GM04503 (cell line): Measurements from ENCODE around the gene ZFR.
"Not testable (repeated sequence)": the region's sequence is repeated elsewhere in the genome, so short reads cannot be mapped to it uniquely, and the experiment has no call there.

Source experiments
- DNase-seq: peaks from one replicate; pipeline ENCODE4 v3.0.0-alpha.2; 2012; ENCODE audit warnings: low read depth

The ZFR gene

DNA sequence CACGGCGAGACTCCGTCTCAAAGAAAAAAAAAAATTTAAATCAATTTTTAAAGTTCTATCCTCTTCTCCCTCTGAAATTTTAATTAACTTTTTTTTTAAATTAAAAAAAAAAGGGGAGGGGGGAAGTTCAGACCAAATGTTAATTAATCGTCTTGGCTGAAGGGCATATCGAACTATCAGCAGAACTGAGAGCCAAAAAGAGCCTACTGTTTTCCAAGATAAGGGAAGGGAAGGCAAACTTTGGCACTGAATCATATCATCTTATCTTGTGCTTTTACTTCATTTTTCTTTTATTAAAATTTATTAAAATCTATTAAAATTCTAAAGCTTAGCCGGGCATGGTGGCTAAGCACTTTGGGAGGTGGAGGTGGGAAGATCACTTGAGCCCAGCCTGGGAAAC lies 85.9 kb downstream of the ZFR start:
- no peak for DNase-seq

DNA sequence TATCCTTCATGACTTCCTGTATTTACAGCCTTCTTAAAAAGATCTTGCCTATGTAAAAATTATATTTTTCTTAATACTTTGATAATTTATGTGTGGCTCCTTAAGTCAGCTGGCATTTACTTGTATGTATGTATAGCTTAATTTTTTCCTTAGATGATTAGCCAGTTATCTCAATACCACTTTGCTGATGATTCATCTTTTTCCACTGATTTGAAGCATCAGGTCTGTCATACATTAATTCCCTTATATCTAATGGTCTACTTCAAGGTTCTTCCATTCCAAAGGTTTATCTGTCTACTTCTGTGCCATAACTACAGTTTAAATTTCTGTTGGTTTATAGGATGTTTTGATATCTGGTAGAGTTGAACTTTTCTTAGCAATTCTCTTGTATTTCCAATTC lies 86.9 kb downstream of the ZFR start:
- no peak for DNase-seq

DNA sequence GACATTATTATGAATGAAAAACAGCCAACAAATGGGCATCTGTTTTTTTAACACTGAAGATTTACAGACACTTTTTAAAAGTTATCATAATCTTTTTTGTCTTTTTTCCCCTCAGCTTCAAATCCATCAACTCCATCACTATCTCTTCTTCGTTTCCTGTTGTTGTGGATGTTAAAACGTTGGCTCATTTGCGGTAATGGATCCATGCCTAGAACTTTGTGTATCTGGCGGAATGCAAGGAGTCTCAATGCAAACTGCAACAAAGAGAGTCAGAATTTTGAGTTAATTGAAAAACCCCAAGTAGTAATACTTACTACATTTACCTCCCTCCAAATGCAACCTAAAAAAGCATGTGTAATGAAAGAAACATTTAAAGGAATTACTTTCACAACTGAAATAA lies 88.9 kb downstream of the ZFR start:
- DNase-seq, result no peak

DNA sequence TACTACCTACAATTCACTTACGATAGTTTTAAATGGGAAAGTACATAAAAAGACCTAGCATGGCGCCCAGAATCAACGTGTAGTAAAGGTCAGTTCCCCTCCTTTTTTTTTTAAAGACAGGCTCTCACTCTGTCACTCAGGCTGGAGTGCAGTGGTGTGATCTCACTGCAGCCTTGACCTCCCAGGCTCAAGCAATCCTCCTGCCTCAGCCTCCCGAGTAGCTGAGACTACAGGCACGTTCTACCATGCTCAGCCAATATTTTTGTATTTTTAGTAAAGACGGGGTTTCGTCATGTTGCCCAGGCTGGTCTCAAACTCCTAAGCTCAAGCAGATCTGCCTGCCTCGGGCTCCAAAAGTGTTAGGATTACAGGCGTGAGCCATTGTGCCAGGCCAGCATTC lies 91.1 kb downstream of the ZFR start:
- DNase-seq, result no peak

DNA sequence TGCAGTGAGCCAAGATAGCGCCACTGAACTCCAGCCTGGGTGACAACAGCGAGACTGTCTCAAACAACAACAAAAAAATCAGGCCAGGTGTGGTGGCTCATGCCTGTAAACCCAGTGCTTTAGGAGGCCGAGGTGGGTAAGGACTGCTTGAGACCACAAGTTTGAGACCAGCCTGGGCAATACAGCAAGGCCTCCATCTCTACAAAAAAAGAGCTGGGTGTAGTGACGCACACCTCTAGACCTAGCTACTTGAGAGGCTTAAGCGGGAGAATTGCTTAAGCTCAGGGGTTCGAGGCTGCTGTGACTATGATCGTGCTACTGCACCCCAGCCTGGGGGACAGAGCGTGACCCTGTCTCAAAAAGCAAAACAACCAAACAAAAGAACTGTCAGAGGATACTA lies 91.9 kb downstream of the ZFR start:
- DNase-seq, result no peak

DNA sequence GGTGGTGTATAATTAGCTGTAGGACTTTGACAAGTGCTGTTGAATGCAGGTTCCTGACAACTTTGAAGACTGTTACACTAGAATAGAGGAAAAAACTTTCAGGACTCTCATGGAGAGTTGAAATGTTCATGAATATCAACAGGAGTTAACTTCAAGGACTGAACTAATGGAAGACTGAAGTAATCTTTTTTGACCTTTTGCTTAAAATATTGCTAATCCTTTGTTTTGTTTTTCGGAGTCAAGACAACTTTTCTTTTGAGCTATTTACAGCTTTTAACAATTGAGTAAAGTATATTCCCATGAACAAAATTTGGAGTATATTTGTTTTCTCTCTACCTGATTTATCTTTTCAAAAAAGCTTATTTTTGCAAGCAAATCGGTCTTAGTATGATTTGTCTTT lies 97.7 kb downstream of the ZFR start:
- no peak for DNase-seq

DNA sequence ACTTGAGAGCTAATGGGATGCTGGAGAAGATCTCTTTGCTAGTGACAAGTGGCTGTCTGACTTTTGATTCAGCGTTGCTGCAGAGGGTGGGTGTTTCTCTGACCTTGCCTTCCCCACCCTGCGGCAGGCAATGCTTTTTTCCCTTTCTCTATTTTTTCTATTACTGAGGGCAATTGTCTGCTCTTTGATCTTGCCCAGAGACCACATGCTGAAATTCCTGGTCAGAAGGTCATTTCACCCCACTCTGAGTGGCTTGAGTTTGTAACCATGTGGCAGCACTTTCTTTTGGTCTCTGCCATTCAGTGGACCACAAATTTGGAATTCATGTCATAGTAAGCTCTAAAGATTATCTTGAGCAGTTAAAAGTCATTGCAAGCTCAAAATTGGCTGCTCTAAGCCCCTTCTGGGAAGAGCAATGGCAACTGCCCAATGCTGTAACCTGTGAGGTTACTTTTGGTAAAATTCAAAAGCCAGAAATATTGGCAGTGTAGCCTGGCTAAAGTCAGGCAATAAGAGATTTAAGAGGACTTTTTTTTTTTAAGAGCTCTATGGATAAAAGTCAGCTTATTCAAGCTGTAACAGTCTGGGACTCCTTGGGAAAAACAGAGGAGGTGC lies 101.4 kb downstream of the ZFR start:
- no peak for DNase-seq

DNA sequence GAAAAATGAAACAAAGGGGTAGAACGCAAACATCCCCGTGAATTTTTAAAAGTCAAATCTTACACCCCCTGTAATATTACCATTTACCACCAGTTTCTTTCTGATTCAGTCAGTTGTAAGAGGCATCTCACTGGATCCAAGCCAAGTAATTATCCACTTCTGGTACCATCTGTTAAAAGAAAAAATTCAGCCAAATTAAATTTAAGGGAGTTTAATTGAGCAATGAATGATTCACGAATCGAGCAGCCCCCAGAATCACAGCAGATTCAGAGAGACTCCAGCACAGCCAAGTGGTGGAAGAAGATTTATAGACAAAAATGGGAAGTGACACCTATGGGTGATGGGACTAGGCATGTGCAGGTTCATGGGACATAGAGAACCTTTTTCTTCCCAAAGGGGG lies 101.9 kb downstream of the ZFR start:
- DNase-seq, result no peak

DNA sequence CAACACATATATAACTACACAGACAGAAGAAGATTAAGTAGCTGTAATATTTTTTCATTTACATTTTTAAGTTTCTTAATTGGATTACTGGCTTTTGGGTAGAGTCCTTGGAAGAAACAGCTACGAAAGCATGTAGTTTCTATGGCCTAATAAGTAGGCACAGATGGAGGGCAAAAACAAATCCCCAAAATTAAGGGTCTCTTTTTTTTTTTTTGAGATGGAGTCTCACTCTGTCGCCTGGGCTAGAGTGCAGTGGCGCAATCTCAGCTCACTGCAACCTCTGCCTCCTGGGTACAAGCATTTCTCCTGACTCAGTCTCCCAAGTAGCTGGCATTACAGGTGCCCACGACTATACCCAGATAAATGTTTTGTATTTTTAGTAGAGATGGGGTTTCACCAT lies 104.7 kb downstream of the ZFR start:
- no peak for DNase-seq

DNA sequence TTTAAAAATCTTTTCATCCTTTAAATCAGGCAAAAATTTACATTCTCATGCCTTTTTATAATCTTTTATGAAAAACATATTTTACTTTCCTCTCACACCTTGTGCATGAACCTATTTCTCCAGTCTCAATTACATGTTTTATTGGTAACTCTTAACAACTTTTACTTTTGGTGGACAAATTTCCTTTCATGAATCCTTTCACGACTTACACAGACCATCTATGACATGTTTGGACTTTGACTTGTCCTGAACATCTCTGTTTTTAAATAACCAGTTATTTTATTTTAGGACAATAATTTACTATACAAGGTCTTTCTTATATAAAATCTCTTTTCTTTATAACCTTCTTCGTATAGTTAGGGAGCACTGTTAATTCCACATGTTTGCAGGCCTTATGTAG lies 105.3 kb downstream of the ZFR start:
- no peak for DNase-seq

DNA sequence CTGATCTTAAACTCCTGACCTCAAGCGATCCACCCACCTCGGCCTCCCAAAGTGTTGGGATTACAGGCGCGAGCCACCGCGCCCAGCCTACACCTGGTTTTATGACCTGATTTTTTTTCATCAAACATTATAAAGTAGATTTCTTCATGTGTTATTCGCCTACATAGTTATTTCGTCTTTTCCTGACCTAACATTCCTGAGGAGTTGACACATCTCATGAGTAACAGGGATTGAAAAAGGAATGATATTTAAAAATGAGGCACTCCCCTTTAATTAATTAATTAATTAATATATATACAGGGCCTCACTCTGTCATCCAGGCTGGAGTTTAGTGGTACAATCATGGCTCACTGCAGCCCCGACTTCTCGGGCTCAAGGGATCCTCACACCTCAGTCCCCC lies 111.6 kb downstream of the ZFR start:
- DNase-seq, result no peak

DNA sequence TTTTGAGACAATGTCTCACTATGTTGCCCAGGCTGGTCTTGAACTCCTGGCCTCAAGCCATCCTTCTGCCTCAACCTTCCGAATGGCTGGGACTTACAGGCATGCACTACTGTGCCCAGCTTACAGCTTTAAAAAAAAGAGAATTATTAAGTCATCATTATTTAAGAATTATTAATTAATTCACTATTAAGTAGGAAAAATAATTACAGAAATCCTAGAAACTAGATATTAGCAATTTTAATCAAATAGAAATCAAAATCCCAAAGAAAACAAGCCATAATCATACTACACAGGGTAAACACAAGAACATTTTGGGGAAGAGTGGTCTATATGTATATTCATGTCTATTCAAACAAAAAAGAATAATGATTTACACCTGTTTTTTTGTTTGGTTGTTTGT lies 112.2 kb downstream of the ZFR start:
- DNase-seq, result no peak

DNA sequence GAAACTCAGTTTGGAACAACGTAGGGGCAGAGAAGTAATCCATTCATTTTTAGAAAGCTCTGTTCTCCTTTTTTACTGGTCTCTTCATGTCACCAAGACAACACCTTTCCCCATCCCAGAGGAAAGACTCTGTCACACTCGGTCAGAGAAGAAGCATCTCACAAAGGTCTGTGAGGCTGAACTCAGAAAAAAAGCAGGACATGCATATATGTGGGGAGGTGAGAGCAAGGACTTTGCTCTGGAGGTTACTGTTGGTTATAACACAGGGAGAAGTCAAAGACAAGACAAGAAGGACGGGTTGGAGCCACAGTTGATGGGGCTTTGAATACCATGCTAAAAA lies 112.6 kb downstream of the ZFR start:
- DNase-seq, result no peak

DNA sequence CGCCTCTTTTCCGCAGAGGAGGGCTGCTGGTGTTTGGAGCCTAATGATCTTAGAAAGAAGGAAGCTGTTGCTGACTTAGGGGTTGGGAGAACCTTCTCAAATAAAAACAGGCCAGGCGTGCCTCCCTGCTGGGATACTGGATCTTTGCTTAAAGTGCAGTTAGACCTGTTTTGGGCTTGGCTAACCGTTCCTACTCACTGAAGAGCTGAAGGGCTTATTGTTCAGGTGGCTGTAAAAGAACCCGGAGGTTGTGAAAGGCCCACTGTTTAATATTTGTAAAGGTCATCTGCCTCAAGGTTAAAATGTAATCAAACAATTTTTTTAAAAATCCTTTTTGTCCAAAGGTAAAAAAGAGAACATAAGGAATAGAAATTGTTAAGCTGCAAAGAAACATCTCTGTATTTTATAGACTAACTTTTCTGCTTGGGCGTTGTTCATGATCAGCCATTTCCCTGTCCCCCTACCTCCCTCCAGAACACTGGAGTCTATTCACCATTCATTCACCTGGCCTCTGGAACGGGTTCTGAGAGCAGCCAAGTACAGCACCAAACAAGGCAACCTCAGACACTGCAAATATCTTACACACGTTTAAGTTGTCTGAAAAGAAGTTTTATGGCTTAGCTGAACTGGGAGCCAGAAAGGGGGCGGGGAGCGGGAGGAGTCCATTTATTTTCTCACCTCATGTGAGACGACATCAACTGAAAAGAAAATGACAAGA lies 113.2 kb downstream of the ZFR start:
- no peak for DNase-seq

DNA sequence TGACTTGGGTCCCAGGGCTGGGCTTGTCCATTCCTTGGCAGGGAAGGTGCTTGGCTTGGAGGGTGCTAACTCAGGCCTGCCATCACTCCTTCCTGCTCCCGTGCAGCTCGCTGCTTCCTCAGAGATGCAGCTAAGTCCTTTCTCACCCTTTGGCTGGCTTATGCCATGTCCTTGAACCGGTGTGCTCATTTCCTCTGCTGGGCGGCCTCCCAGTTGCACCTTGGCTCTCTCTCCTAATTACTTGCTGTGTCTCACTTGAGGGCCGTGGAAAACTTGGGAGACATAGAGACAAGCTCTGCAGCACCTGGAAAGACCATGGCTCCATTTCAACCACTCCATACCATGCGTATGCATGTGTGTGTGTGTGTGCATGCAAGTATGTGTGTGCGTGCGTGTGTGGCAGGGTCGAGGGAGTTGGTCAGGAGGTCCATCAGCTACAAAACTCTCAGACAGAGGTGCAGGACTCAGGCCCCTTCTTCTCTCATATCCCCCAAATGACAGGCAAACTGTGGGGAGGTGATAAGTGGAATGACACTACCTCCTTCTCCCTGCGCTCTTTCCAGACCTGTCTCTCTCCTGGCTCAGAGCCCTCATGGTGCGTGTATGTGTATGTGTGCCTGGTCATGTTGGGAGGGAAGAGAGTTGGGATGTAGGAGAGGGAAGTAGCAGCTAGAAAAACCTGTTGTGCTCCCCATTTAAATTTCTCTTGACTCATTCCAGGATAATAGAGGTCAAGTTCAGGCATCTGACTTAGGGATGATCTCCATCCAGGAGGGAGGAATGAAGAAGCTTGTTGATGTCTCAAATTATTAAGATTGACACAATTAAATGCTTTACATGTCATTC lies 114.2 kb downstream of the ZFR start:
- no peak for DNase-seq

DNA sequence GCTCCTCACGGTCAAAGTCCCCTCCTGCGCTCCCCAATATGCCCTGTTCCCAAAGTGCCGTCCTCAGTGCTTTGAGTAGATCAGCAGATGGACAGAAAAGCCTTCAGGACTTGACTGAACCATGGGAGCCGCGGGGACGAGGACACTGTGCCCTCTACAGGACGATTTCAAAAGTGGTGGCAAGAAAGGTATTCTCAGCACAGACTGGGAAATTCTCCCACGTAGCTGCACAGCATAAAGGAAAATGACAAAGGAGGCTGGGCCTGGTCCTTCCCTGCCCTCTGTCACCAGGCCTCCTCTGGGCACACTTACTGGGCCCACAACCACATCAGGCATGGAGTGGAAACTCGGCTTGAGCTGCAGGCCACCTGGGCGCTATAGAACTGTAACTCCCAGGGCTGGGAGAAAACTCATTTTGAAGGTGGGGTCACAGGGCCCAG lies 115.1 kb downstream of the ZFR start:
- DNase-seq, result no peak

DNA sequence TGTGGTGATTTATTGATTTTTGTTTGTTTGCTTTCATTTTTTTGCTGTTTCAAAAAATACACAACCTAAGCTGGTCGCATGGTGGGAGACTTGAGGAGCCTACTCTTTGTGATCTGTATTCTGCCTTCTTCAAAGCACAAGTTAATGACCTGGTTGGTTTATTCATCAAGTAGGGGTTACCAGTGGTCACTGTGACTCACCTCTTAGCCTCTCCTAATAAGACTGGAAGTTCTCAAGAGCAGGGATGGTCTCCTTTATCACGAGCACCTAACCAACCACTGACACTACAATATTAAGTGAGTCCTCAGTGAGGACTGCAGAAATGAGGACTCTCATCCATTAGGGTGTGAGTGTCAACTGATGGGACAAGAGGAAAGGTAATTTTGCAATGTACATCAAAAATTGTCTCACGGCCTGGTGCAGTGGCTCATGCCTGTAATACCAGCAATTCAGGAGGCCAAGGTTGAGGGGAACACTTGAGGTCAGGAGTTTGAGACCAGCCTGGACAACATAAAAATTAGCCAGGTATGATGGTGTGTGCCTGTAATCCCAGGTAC lies 118.2 kb downstream of the ZFR start:
- no peak for DNase-seq

DNA sequence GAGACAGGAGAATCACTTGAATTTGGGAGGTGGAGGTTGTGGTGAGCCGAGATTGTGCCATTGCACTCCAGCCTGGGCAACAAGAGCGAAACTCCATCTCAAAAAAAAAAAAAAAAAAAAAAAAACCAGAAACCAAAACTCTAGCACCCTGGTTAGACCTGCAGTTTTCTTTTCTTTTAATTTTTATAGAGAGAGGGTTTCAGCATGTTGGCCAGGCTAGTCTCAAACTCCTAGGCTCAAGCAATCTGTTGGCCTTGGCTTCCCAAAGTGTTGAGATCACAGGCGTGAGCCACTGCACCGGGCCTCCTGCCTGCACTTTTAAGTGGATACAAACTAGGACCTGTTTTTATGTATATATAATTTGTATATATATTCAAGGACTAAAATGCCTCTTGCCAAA lies 118.9 kb downstream of the ZFR start:
- no peak for DNase-seq

DNA sequence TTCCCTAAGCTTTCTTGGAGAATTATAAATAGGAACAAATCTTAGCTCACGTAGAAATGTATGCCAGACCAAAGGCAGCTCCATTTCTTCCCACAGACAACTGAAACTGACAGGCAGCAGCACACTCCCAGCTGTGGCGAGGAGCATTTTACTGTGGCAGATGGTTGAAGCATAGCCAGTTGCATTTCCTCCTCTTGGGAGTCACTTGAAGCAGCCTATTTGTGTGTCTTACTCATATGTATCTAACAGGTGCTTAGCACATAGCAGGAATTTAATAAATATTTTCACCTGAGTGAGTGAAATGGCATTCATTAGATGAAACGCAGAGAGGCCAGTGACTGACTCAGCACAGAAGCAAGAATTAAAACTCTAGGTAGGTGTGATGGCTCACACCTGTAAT lies 119.5 kb downstream of the ZFR start:
- no peak for DNase-seq

DNA sequence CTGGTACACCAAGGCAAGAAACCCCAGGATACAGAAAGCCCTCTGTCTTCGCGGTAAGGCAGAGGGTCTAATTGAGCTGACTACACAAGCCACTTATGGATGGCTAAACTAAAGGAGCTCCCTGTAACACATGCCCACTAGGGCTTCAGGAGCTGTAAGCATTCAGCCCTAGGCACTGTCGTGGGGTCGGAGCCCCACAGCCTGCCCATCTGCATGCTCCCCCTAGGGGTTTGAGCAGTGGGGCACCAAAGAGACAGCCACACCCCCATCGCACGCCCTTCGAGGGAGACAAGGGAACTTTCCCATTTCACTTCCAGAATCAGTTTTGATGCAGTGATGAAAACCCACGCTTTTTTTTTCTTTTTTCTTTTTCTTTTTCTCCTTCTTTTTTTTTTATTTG lies 120.8 kb downstream of the ZFR start:
- no peak for DNase-seq

DNA sequence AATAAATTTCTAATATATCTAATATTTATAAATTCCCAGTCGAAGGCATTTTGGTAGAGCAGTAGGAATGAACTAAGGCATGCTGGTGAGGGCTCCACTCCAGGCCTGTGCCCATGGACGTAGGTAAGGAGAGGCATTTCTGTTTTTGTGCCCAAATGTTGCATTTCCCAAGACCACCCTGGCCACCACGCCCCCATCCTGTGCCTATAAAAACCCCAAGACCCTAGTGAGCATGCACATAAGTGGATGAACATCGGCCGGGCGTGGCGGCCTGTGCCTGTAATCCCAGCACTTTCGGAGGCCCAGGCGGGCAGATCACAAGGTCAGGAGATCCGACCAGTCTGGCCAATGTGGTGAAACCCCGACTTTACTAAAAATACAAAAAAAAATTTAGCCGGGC lies 121.7 kb downstream of the ZFR start:
- no peak for DNase-seq

DNA sequence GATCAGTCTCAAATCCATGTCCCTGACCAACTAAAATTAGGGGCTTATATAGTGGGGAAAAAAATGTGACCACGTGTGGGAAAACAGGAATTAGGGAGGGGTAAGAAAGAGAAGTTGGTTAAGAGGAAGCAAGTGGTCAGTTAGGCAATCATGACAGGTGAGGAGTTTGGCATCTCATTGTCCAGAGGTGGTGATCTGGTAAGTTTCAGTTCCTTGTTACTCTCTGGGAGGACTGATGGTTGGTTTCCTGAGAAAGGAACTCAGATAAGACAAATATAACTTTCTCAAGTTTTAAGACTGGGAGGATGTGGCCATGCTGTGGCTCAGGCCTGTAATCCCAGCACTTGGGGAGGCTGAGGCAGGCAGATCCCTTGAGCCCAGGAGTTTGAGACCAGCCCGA lies 122.8 kb downstream of the ZFR start:
- not testable (repeated sequence) for DNase-seq

DNA sequence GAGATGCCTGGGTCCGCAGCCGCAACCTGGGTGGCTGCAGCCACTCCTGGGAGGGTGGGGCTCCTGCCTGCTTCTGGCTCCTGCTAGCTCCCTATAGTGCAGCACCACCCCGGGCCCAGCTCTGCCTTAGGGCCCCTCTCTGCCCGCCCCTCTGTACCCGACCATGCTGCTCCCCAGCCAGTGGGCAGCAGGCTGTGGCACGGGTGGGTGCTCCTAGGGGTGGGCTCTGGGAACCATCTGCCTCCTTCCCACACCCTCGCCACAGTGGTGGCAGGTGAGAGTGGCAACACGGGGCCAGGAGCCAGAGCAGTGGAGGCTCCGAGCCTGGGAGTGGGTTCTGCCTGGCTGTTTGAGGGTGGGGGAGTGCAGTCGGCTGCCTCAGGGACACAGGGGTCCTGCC lies 124.0 kb downstream of the ZFR start:
- no peak for DNase-seq
